NCI-H1092 (cell line): ENCODE measurements around the gene KRT33B.
"Not testable (repeated sequence)": the region's sequence is repeated elsewhere in the genome, so short reads cannot be mapped to it uniquely, and the experiment has no call there.

Experiments used
- DNase-seq: peaks from one replicate; lab custom pipeline; 2025; lab: John Stamatoyannopoulos, UW

Gene KRT33B

DNA sequence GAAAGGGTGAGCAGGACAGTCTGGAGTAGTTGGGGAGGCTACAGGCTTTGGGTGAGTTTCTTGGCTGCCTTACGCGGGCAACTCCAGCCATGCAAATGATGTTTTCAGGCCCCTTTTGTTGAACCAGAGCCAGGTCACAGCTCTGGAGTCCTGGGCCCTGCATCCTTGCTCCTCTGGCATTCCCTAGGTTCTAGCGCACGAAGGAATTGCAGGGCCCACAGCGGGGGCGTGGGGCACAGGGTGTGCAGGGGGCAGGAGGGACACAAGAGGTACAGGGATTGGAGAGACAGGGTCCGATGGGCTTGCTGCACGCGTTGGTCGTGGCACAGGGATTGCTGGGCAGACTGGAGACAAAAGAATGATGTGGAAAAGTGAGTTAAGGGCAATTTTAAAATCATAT lies 24.2 kb upstream of the KRT33B start:
- DNase-seq, result no peak

- no peak for DNase-seq
These were observed 23.7 kb upstream of the KRT33B start for GRCh38 chr17:41393294-41393693.

DNA sequence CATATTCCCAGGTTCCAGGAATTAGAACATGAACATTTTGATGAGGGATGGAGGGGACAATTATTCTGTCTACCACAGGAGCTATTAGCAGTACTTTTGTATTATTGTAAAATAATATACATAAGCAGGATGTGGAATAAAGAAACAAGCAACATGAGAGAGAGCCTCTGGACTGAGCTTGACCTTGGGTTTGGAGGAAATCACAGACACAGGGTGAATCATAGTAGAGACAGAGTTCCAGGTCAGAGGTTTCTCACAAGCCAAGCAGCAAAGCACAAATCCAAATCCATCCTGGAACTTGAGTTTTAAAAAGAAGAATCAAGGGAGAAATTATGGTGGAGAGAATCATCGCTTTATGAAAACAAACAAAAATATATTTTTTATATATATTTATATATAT lies 22.7 kb upstream of the KRT33B start:
- DNase-seq, result no peak

DNA sequence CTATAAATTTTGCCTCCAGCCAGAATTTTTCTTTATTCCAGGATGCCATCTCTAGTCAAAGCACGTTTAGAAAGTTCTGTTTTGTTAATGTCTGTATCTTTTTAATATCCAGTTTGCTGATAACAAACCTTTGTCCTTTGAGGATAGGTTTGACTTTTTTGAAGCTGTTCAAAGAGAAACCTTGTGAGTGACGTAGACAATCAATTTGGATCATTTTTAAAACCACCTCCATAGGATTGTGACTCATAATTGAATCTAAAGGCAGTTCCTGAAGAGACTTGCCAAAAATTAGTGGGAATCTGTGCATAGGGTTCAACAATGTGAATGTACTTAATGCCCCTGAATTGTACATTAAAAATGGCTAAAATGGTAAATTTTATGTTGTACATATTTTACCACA lies 21.9 kb upstream of the KRT33B start:
- no peak for DNase-seq

DNA sequence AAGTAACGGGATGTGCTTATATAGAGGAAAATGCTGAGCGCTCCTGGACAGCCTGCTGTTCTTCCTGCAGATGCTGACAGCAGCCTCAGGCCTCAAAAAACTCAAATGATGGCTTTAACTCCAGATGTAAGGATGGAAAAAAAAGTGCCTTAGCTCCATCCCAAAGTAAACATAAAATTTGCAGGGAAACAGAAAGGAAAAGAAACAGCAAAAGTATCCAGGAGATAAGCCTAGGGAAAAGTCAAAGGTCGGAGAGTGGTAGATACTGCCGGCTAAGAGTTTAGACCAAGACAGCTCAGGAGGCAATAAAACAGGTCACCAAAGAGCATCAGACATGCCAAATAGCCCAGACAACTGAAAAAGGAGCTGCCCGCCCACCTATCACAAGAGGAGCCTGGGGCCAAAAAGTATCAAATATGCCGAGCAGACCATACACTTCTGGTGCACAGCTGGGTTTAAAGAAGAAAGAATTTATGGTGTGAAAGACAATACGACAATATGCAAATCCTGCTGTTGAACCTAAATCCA lies 20.9 kb upstream of the KRT33B start:
- no peak for DNase-seq

DNA sequence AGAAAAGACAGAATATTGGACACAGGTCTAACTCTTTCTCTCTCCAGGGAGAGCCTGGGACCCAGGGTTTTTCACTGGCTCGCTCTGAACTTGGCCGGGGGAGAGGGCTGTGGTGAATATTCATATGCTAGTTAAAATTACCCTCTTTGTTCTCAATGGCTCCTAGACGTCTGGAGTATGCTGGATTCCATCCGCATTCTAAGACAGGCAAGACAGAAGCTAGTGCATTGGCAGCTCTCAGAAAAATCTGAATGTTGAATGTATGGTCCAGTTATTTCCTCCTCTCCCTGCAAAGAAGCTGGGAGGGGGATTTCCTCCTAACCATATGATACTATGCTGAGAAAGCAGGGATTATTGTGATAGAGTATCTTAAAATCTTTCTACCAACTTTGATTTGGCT lies 18.1 kb upstream of the KRT33B start:
- no peak for DNase-seq

DNA sequence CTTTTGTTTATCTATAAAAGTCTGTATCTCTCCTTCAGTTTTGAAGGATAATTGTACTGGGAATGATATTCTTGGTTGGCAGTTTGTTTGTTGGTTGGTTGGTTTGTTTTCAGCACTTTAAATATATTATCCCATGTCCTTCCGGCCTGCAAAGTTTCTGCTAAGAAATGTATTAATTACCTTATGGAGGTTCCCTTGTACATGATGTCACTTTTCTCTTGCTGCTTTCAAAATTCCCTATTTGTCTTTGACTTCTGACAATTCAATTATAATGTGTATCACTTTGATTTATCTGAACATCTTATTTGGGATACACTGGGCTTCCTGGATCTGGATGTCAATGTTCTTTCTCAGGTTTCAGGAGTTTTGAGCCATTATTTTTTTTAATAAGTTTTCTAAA lies 16.6 kb upstream of the KRT33B start:
- no peak for DNase-seq

DNA sequence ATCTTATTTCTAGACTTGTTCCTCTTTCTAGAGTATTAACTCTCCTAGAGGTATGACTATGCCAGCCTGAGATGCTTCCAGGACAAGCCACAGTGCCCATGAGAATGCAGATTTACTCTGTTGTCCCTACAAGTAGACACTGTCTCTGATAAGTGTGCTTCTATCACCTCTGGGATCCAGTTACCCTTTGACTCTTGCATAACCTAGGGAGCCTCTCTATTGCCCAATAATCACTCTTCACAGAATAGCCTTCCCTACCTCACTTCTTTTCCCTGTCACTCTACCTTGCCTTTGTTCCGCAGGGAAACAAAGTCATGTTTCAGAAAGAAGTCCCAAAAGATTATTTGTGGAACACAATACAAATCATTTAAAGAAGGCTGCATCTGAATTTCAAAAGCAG lies 14.1 kb upstream of the KRT33B start:
- no peak for DNase-seq

GRCh38 chr17:41382394-41382793 lies 12.8 kb upstream of the KRT33B start:
- DNase-seq, result no peak

GRCh38 chr17:41381943-41382342 lies 12.3 kb upstream of the KRT33B start, which contains the start of gene KRT34:
KRT34 (minus strand) TSS chr17:41382306; CDS start chr17:41382246, 60 bp downstream.
- DNase-seq, result not testable (repeated sequence)

- DNase-seq, result not testable (repeated sequence)
These were observed 10.5 kb upstream of the KRT33B start for GRCh38 chr17:41380091-41380490.

DNA sequence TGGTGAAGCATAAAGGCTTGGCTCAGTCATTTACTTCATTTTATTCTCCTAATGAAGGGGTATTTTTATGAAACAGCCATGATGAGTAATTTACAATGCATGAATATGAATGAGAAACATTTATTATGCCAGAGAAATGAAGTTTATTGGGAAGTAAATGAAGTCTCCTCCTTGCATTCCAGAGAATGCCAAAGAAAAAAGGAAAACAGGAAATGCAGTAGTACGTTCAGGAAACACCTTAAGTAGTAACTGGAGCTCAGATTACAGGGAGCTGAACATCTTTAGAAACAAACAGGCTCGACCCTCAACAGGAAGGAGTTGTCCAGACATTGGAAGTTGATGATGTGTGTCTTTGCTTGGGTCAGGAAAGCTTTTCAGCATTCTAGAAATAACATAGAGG lies 7.9 kb upstream of the KRT33B start:
- no peak for DNase-seq

DNA sequence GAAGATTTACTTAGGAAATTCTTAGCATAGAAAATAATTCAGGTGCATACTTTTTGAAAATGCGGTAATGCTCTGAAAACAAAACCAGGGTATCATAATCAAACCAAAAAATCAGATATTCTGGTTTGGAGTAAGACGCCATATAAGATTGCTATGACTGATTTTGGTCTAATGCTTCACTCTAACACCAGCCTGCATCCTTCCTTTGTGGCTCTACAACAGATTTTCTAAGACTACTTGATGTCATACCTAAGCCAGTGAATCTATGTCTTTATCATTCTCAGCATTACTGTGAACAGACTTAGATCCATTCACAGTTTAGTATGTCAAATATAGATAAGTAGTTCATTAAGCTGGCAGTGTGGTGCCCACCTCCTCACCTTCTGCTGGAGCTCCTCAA lies 590 bp downstream of the KRT33B start:
- no peak for DNase-seq

- no peak for DNase-seq
These were observed 2.1 kb downstream of the KRT33B start for GRCh38 chr17:41367426-41368075.

GRCh38 chr17:41366070-41366469 lies 3.5 kb downstream of the KRT33B start:
- no peak for DNase-seq

- DNase-seq, result no peak
These were observed 5.7 kb downstream of the KRT33B start for GRCh38 chr17:41363881-41364280.

- DNase-seq, result no peak
These were observed 9.2 kb downstream of the KRT33B start for GRCh38 chr17:41360296-41360995.

GRCh38 chr17:41354536-41354935 lies 15.1 kb downstream of the KRT33B start:
- no peak for DNase-seq

DNA sequence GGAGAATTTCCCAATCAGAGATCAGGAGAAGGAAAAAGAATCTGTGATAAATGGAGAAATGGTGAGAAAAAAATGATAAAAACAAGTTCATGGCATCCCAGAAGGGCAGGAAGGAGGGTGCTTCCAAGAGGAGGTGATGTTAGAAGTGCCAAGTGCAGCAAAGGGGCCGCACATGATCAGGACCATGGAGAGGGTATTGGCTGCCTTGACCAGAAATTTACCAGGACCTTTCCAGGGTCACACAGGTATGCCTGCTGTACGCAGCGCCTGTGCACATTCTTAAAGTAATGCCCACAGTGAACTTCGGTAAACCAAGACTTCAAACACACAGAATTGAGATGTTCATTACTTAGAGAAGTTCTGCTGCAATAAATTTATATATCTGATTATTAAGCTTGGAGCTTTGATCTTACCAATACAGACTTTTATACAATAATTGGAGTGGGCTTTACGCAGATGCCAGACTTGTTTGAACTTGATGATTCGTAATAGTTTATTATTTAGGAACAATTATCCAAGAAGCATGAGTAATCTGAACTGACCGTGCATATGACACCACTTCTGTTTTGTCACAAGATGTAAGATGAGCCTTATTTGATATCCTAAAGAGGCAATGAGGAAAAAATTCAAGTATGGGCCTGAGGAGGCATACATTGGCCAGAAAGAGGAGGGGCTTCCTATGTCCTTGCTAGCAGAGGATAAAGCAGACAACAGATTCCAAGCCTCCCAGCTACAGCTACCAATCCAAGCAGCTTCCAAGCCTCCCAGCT lies 16.8 kb downstream of the KRT33B start:
- no peak for DNase-seq

DNA sequence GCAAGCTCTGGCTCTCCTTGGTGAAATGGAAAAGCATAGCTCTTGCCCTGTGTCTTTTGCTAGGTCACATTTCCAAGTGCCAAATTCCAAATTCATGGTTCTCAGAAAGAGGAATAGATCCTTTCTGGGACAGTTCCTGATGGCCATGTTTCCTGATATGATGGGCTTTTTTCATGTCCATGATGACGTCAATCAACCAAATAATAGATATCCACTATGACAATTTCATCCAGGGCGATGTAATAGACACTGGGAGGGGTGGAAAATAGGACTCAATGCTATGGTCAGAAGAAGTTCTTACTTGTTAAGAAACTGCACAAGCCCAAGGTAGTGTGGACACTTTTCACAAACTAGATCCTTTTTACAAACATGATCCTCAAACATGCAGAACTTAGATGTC lies 18.4 kb downstream of the KRT33B start:
- no peak for DNase-seq

GRCh38 chr17:41350381-41350878 lies 19.2 kb downstream of the KRT33B start, which contains the start of gene KRT33A:
KRT33A (minus strand) TSS chr17:41350828; CDS start chr17:41350767, 61 bp downstream.
- not testable (repeated sequence) for DNase-seq
